Pancreas (tissue), 10 donors: ENCODE results near the gene ATP5PD. TPM values are rescaled to one million over a fixed set of nuclear protein-coding genes. Genes with fewer than 3 reads are reported as not detected.

Experiments
- ATAC-seq, 4 donors: fragments of 200-7000 bp; cut with Tn5 transposase; one replicate each; pipeline versions ENCODE4 v1.8.0 to v1.9.1; 2020; ENCODE audit warnings: mild to moderate bottlenecking in 4 of 4, moderate library complexity in 4 of 4
- DNase-seq, 6 donors: peaks; one replicate each; pipeline ENCODE4 v3.0.0-alpha.2; 2020
- FAIRE-seq: peaks from 2 replicates; lab custom pipeline; 2012; peaks lifted over from hg19 to GRCh38; lab: Jason Lieb, UNC
- H3K27ac ChIP-seq, 4 donors: fragments of 200-600 bp; sonication (generic); 1 replicate in 3 of 4; 2 replicates in 1 of 4; pipeline versions ENCODE4 v1.5.0 to v1.8.0; 2020
- H3K27me3 ChIP-seq, 4 donors: fragments of 200-600 bp; one replicate each; pipeline ENCODE4 v1.8.0; 2021
- H3K36me3 ChIP-seq, 3 donors: fragments of 200-600 bp; sonication (generic) in 1 of 3; one replicate each; pipeline versions ENCODE4 v1.5.0 to v1.8.0; 2020 to 2021
- H3K4me1 ChIP-seq, 3 donors: fragments of 200-600 bp; one replicate each; pipeline ENCODE4 v1.8.0; 2021
- H3K4me3 ChIP-seq, 4 donors: fragments of 200-600 bp; sonication (generic) in 2 of 4; one replicate each; pipeline versions ENCODE4 v1.5.0 to v1.8.0; 2020 to 2021
- H3K9me3 ChIP-seq, 4 donors: fragments of 200-600 bp; one replicate each; pipeline ENCODE4 v1.8.0; 2021
- CTCF ChIP-seq, 4 donors: fragments of 200-600 bp; sonication (generic) in 3 of 4; IDR thresholded peaks; one replicate each; pipeline versions ENCODE4 v1.5.0 to v1.8.0; 2021; ENCODE audit warnings: antibody characterized with exemption in 4 of 4
- WGBS, 2 donors: extraction: QIAGEN DNeasy Blood & Tissue Kit; methylation state at CpG; one replicate each; pipeline ENCODE4 v1.1.7; 2013; 5-methylcytosine and 5-hydroxymethylcytosine counted together
- intact Hi-C, 3 donors: fragments of 100-400 bp; cut with DNase I; formaldehyde crosslinking; loops; one replicate each; pipeline versions ENCODE4 v1.11.1 to v1.14.2; 2022
- polyA plus RNA-seq, 2 donors: library from polyadenylated mRNA; stranded (reverse); fragments of 200-250 nt; gene quantifications; one replicate each; pipeline ENCODE4 v1.2.3, GENCODE V29; 2013
- total RNA-seq, 6 donors: library from RNA; stranded (reverse); fragmentation: NEBNext Ultra II Directional in 4 of 6; extraction: Animal tissue kit (Norgen Biotek cat#: 25700) in 4 of 6; gene quantifications; one replicate each; pipeline versions ENCODE4 v1.2.1 to v1.2.4, GENCODE V29; 2021 to 2023
- donor health status: healthy with polysubstance abuse.
- donor health status: DM: no; HTN: no; CAD: no; lungs with moderate emphysema.
- donor health status: DM: no; HTN: no; CAD: no.
- donor health status: control.
- donor health status: control.
- donor health status: Bipolar disorder and iron deficiency.
- donor health status: DM: yes; HTN: yes; CAD: no.
- donor health status: DM: no; HTN: no; CAD: no.
- donor health status: DM: no; HTN: no; CAD: no.
- donor health status: DM: yes; HTN: yes; CAD: no.

ATP5PD gene
- total and polyA plus RNA-seq, 8 donors = 81.6 to 229 (median 110) TPM

GRCh38 chr17:74998783-74999182 lies 48.0 kb downstream of the ATP5PD start:
- Histone ChIP-seq H3K27ac (no peak overlapping the region), H3K4me1 (peaks cover 0 to 5% (median 0%) of the 10 kb centered on the region in 3 donors), H3K27me3 (no peaks in the 10 kb centered on the region), H3K36me3 (peaks cover 0 to 8% (median 0%) of the 10 kb centered on the region in 3 donors), H3K4me3 (no peak overlapping the region), H3K9me3 (no peaks in the 10 kb centered on the region)
- WGBS, 2 donors = 82 to 85% methylated on average over 6 of the region's 6 CpGs
- no peak for FAIRE-seq
- intact Hi-C loops = no loop called here
- no peak for TF ChIP-seq CTCF (IDR thresholded peaks at IDR 0.05)
- DNase-seq = no peak
- ATAC-seq = no peak

GRCh38 chr17:74995847-74996246 lies 50.9 kb downstream of the ATP5PD start:
- intact Hi-C loops = no loop called here
- ATAC-seq = no peak
- no peaks in the 10 kb centered on the region for H3K27me3 ChIP-seq
- H3K4me3 ChIP-seq = no peak overlapping the region
- H3K27ac ChIP-seq = peak overlapping the region in 3 of 4 donors; percentile 8 to 12 (median 10)
- DNase-seq = no peak
- 51% methylated on average over 5 of the region's 5 CpGs for WGBS, 2 donors
- peaks cover 0 to 23% (median 4%) of the 10 kb centered on the region in 3 donors for H3K4me1 ChIP-seq
- TF ChIP-seq CTCF (IDR thresholded peaks at IDR 0.05) = no peak
- no peaks in the 10 kb centered on the region for H3K36me3 ChIP-seq
- no peaks in the 10 kb centered on the region for H3K9me3 ChIP-seq
- FAIRE-seq = no peak

- Histone ChIP-seq H3K27ac (peak overlapping the region in 3 of 4 donors; percentile 37 to 85 (median 83)), H3K4me1 (peaks cover 0 to 23% (median 4%) of the 10 kb centered on the region in 3 donors), H3K27me3 (no peaks in the 10 kb centered on the region), H3K9me3 (no peaks in the 10 kb centered on the region), H3K36me3 (no peaks in the 10 kb centered on the region), H3K4me3 (no peak overlapping the region)
- ATAC-seq = no peak
- TF ChIP-seq CTCF (IDR thresholded peaks at IDR 0.05) = no peak
- FAIRE-seq = no peak
- intact Hi-C loops = no loop called here
- 63 to 75% methylated on average over 7 of the region's 7 CpGs for WGBS, 2 donors
- no peak for DNase-seq
Observed at GRCh38 chr17:74994440-74994839, 52.3 kb downstream of the ATP5PD start.

GRCh38 chr17:74992223-74992622 lies 54.5 kb downstream of the ATP5PD start:
- Histone ChIP-seq H3K36me3 (no peaks in the 10 kb centered on the region), H3K27ac (peak overlapping the region; percentile 73 to 85 (median 80)), H3K4me1 (peaks cover 0 to 24% (median 4%) of the 10 kb centered on the region in 3 donors), H3K9me3 (no peaks in the 10 kb centered on the region), H3K27me3 (no peaks in the 10 kb centered on the region), H3K4me3 (no peak overlapping the region)
- no peak for TF ChIP-seq CTCF (IDR thresholded peaks at IDR 0.05)
- intact Hi-C loops = no loop called here
- DNase-seq (no peak), ATAC-seq (peak in 2 of 4 donors; percentile 4), FAIRE-seq (no peak)
- WGBS, 2 donors = 36 to 40% methylated on average over 2 of the region's 2 CpGs

- Histone ChIP-seq H3K9me3 (no peaks in the 10 kb centered on the region), H3K27ac (peak overlapping the region; percentile 17 to 85 (median 78)), H3K4me3 (no peak overlapping the region), H3K27me3 (no peaks in the 10 kb centered on the region), H3K4me1 (peaks cover 4 to 28% (median 5%) of the 10 kb centered on the region in 3 donors), H3K36me3 (no peaks in the 10 kb centered on the region)
- no peak for DNase-seq
- 81 to 94% methylated on average over 7 to 10 of the region's 10 CpGs for WGBS, 2 donors
- intact Hi-C loops = no loop called here
- ATAC-seq = no peak
- no peak for TF ChIP-seq CTCF (IDR thresholded peaks at IDR 0.05)
- FAIRE-seq = no peak
Observed at GRCh38 chr17:74990581-74991105, 56.1 kb downstream of the ATP5PD start.
